ENCODE results near the gene RYR2.

RYR2 gene

DNA sequence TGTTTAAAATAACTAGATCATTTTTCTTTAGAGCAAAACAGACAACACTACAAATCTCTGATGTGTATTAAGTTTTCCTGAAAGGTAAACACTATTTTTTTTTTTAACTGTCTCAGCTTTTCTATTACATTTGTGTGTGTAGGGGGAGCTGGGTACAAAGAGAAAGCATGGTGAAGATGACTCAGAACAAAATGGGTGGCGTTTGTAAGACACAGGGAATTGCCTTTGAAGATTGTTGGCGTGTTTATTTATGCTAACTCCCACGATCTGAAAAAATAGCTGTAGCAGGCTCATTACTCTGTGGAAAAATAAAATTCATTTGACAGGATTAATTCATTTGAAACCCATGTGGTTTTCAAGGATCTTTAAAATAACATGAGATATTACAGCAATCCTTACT, 285.1 kb downstream of the RYR2 start:
- no peaks in the 10 kb centered on the region for H3K4me1 ChIP-seq (ENCODE audit: low read length)
- no peaks in the 10 kb centered on the region for H3K9me3 ChIP-seq (ENCODE audit: insufficient read depth, low read length)
- H3K79me2 ChIP-seq (ENCODE audit: low read length): no peaks in the 10 kb centered on the region
- no peak overlapping the region for H3K27ac ChIP-seq (ENCODE audit: low read length)
- H4K20me1 ChIP-seq (ENCODE audit: insufficient read depth, low read length): no peaks in the 10 kb centered on the region
- H2AFZ ChIP-seq (ENCODE audit: low read depth, low read length): no peak overlapping the region
- TF ChIP-seq CTCF (IDR thresholded peaks at IDR 0.05; ENCODE audit: low read depth, low read length) (no peak), EZH2phosphoT487 (IDR thresholded peaks at IDR 0.05; ENCODE audit: low read depth) (no peak)
- no peak overlapping the region for H3K4me2 ChIP-seq (ENCODE audit: low read length)
- peaks cover 25% of the 10 kb centered on the region for H3K27me3 ChIP-seq (ENCODE audit: low read depth, low read length)
- no peak overlapping the region for H3K4me3 ChIP-seq (ENCODE audit: low read length)
- H3K9ac ChIP-seq (ENCODE audit: low read length): no peak overlapping the region
- no peaks in the 10 kb centered on the region for H3K36me3 ChIP-seq (replicated peaks; ENCODE audit: low read depth, low read length)

GRCh38 chr1:237340892-237341291, 298.9 kb downstream of the RYR2 start:
- Histone ChIP-seq H2AFZ (ENCODE audit: low read depth, low read length) (no peak overlapping the region), H3K27ac (ENCODE audit: low read length) (no peak overlapping the region), H3K4me2 (ENCODE audit: low read length) (no peak overlapping the region), H3K79me2 (ENCODE audit: low read length) (no peaks in the 10 kb centered on the region), H4K20me1 (ENCODE audit: insufficient read depth, low read length) (no peaks in the 10 kb centered on the region), H3K36me3 (replicated peaks; ENCODE audit: low read depth, low read length) (no peaks in the 10 kb centered on the region), H3K4me3 (ENCODE audit: low read length) (no peak overlapping the region), H3K9me3 (ENCODE audit: insufficient read depth, low read length) (no peaks in the 10 kb centered on the region), H3K9ac (ENCODE audit: low read length) (no peak overlapping the region), H3K27me3 (ENCODE audit: low read depth, low read length) (no peaks in the 10 kb centered on the region), H3K4me1 (ENCODE audit: low read length) (no peaks in the 10 kb centered on the region)
- TF ChIP-seq CTCF (IDR thresholded peaks at IDR 0.05; ENCODE audit: low read depth, low read length) (no peak), EZH2phosphoT487 (IDR thresholded peaks at IDR 0.05; ENCODE audit: low read depth) (no peak)

GRCh38 chr1:237341391-237341790, 299.4 kb downstream of the RYR2 start:
- Histone ChIP-seq H3K9ac (ENCODE audit: low read length) (no peak overlapping the region), H3K4me3 (ENCODE audit: low read length) (no peak overlapping the region), H3K4me1 (ENCODE audit: low read length) (no peaks in the 10 kb centered on the region), H3K9me3 (ENCODE audit: insufficient read depth, low read length) (no peaks in the 10 kb centered on the region), H4K20me1 (ENCODE audit: insufficient read depth, low read length) (no peaks in the 10 kb centered on the region), H3K79me2 (ENCODE audit: low read length) (no peaks in the 10 kb centered on the region), H3K27me3 (ENCODE audit: low read depth, low read length) (no peaks in the 10 kb centered on the region), H3K27ac (ENCODE audit: low read length) (no peak overlapping the region), H2AFZ (ENCODE audit: low read depth, low read length) (no peak overlapping the region), H3K36me3 (replicated peaks; ENCODE audit: low read depth, low read length) (no peaks in the 10 kb centered on the region), H3K4me2 (ENCODE audit: low read length) (no peak overlapping the region)
- TF ChIP-seq EZH2phosphoT487 (IDR thresholded peaks at IDR 0.05; ENCODE audit: low read depth): no peak
- no peak for TF ChIP-seq CTCF (IDR thresholded peaks at IDR 0.05; ENCODE audit: low read depth, low read length)

DNA sequence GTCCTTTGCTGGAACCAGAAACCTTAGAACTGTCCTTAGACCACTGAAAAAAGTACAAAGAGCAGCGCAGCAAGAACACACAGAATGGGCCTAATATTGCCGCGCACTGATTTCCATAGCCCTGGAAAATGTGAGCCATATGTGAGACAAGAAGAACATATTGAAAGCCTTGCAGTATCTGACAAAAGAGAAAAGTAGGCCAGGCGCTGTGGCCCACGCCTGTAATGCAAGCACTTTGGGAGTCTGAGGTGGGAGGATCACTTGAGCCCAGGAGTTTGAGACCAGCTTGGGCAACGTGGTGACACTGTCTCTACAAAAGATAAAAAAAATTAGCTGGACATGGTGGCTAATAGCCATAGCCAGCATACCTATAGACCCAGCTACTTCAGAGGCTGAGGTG, 300.7 kb downstream of the RYR2 start:
- no peak overlapping the region for H3K4me2 ChIP-seq (ENCODE audit: low read length)
- H3K4me1 ChIP-seq (ENCODE audit: low read length): no peaks in the 10 kb centered on the region
- H3K4me3 ChIP-seq (ENCODE audit: low read length): no peak overlapping the region
- H4K20me1 ChIP-seq (ENCODE audit: insufficient read depth, low read length): no peaks in the 10 kb centered on the region
- no peak overlapping the region for H3K27ac ChIP-seq (ENCODE audit: low read length)
- no peaks in the 10 kb centered on the region for H3K9me3 ChIP-seq (ENCODE audit: insufficient read depth, low read length)
- TF ChIP-seq CTCF (IDR thresholded peaks at IDR 0.05; ENCODE audit: low read depth, low read length) (no peak), EZH2phosphoT487 (IDR thresholded peaks at IDR 0.05; ENCODE audit: low read depth) (no peak)
- no peak overlapping the region for H2AFZ ChIP-seq (ENCODE audit: low read depth, low read length)
- H3K36me3 ChIP-seq (replicated peaks; ENCODE audit: low read depth, low read length): no peaks in the 10 kb centered on the region
- H3K27me3 ChIP-seq (ENCODE audit: low read depth, low read length): no peaks in the 10 kb centered on the region
- H3K9ac ChIP-seq (ENCODE audit: low read length): no peak overlapping the region
- no peaks in the 10 kb centered on the region for H3K79me2 ChIP-seq (ENCODE audit: low read length)

Data from OCI-LY3 (cell line).